ENCODE measurements around the gene LRRC8B. TPM values are rescaled to one million over a fixed set of nuclear protein-coding genes. Genes with fewer than 3 reads are reported as not detected.

Gene LRRC8B
- total and polyA plus RNA-seq, 2 of the 8 experiments (the other 6 are each of a cell fraction or from before 2014, with no cell fraction given), result 18.4 to 29.2 TPM

DNA sequence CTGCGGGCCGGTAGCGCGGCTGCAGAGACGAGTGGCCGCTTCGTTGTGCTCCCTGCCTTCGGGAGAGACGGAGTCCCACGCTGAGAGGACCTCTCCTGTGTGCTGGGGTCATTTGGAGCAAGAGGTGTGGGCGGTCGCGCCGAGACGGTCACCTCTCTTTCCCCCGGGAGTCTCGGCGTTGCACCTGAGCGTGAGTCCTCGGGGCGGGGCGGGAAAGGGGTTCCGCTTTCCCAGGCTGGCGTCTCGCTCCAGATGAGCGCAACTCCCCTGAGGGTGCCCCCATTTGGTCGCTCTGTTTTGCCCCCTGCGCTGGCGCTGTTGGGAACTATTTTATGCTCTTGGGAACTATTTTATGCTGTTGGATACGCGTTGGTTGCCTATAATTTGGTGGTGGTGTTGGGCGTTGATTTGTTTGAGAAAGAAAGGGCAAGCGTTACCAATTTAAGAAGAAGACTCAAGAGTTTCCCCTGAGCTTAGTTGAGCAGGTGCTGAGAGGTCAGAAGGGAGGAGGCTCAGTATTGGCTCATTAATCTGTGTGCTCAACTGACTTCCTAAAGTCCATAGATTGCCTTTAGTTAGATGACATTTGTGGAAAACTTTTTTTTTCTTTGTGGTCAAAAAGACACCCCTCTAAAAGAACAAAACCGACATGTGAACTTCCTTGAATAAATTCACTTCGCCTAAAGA, 683 bp downstream of the LRRC8B start:
- Histone ChIP-seq H3K27me3 (replicated peaks in 1 of 4; ENCODE audit: control insufficient read depth in 3 of 4, extremely low read depth in 1 of 4, insufficient read depth in 3 of 4, low read length in 3 of 4) (no peaks in the 10 kb centered on the region), H3K79me2 (ENCODE audit: control insufficient read depth in 1 of 2, insufficient read depth in 2 of 2, low read length in 2 of 2) (peaks cover 0 to 45% of the 10 kb centered on the region in 2 experiments; a peak in 3 of 4 replicates), H2BK12ac (ENCODE audit: low read depth, low read length) (peak overlapping the region; percentile 86), H3K9me3 (ENCODE audit: insufficient read depth in 2 of 2, low read depth in 1 of 2, low read length in 1 of 2) (no peaks in the 10 kb centered on the region), H3K27ac (ENCODE audit: low read depth, low read length) (peak overlapping the region; percentile 90), H4K91ac (replicated peaks; ENCODE audit: insufficient read length, low read length) (peak overlapping the region; percentile 95), H3K4me3 (ENCODE audit: extremely low read depth in 1 of 4, insufficient read depth in 2 of 4, low read depth in 3 of 4, low read length in 4 of 4) (peak overlapping the region; percentile 75 to 88 (median 78)), H4K8ac (ENCODE audit: extremely low read depth, insufficient read depth, low read length) (peak overlapping the region; percentile 95; the same call in 1 of the 2 replicates), H4K20me1 (replicated peaks in 1 of 2; ENCODE audit: control insufficient read depth in 1 of 2, insufficient read depth in 2 of 2, low read length in 2 of 2) (peaks cover 0 to 2% of the 10 kb centered on the region in 2 experiments), H3K14ac (ENCODE audit: insufficient read length) (peak overlapping the region; percentile 37), H2BK15ac (ENCODE audit: low read length) (peak overlapping the region; percentile 55; the same call in 1 of the 2 replicates), H3K36me3 (ENCODE audit: control insufficient read depth in 2 of 4, insufficient read depth in 4 of 4, low read length in 3 of 4) (no peaks in the 10 kb centered on the region; a peak in 1 of 8 replicates), H3K4me2 (ENCODE audit: insufficient read depth in 1 of 2, low read depth in 2 of 2, low read length in 2 of 2) (peak overlapping the region; percentile 89 to 95), H3K56ac (replicated peaks; ENCODE audit: insufficient read length, low read depth, low read length) (peak overlapping the region; percentile 87), H3K4ac (replicated peaks; ENCODE audit: insufficient read length, low read depth, low read length) (peak overlapping the region; percentile 96), H3K4me1 (replicated peaks in 1 of 4; ENCODE audit: control insufficient read depth in 3 of 4, insufficient read depth in 4 of 4, low read length in 3 of 4) (peaks cover 0 to 14% (median 0%) of the 10 kb centered on the region in 4 experiments; a peak in 5 of 7 replicates), H2BK5ac (ENCODE audit: low read depth, low read length) (peak overlapping the region; percentile 94), H3K23ac (ENCODE audit: insufficient read length) (no peak overlapping the region), H3K79me1 (ENCODE audit: low read depth, low read length) (no peaks in the 10 kb centered on the region; the same call in 1 of the 2 replicates), H4K5ac (ENCODE audit: insufficient read length, low read depth, low read length) (peak overlapping the region; percentile 94), H2BK120ac (replicated peaks; ENCODE audit: low read depth, low read length) (peak overlapping the region; percentile 75), H2AK5ac (ENCODE audit: low read depth, low read length) (no peak overlapping the region), H2BK20ac (ENCODE audit: low read length) (peak overlapping the region; percentile 62; the same call in 1 of the 2 replicates), H3K18ac (ENCODE audit: extremely low read depth, low read length) (peak overlapping the region; percentile 41), H3K9ac (replicated peaks in 1 of 4; ENCODE audit: extremely low read depth in 1 of 4, low read depth in 3 of 4, low read length in 3 of 4) (peak overlapping the region; percentile 75 to 92 (median 90)), H2AFZ (ENCODE audit: low read length) (peak overlapping the region; percentile 86; the same call in 1 of the 2 replicates), H3K23me2 (ENCODE audit: low read depth, low read length) (peaks cover 10% of the 10 kb centered on the region; the same call in 1 of the 2 replicates)
- no peak for DNase-seq (ENCODE audit: low read depth in 1 of 2, low spot score in 2 of 2)
- POLR2A ChIA-PET (ENCODE audit: partially characterized antibody), result interaction anchor here (0.6 to 0.8 kb wide), 2 partner anchors 12 to 20 kb away, joined by 3 read pairs; no protein-coding TSS in a partner anchor
- WGBS, 2 experiments (ENCODE audit: extremely low coverage in 1 of 2, insufficient coverage in 1 of 2, insufficient read length in 1 of 2, insufficient replicate concordance in 2 of 2, low coverage in 1 of 2, low lambda C conversion rate in 2 of 2, missing lambda C conversion rate in 1 of 2), result 3% methylated on average over 32 of the region's 35 CpGs; no CpG with 5 or more reads in 1 of the 2 experiments
- peak; percentile 7 for FAIRE-seq
- CTCF ChIA-PET (ENCODE audit: partially characterized antibody), result interaction anchor here (0.6 to 0.7 kb wide), 2 partner anchors 18 to 85 kb away, joined by 3 read pairs; no protein-coding TSS in a partner anchor
- TF ChIP-seq POLR2AphosphoS5 (IDR thresholded peaks at IDR 0.05; ENCODE audit: low read depth, low read length) (peak; percentile 9; the same call in 1 of the 2 replicates), TEAD4 (IDR thresholded peaks at IDR 0.05; ENCODE audit: low read depth, low read length) (no peak), TBP (IDR thresholded peaks at IDR 0.05; ENCODE audit: low read depth, low read length) (no peak), TAF7 (optimal IDR thresholded peaks at IDR 0.05; ENCODE audit: borderline replicate concordance, low read depth, low read length) (peak; percentile 3), ASH2L (IDR thresholded peaks at IDR 0.05; ENCODE audit: low read length) (peak; percentile 88), CEBPB (IDR thresholded peaks at IDR 0.05; ENCODE audit: low read depth, low read length) (no peak), JUN (IDR thresholded peaks at IDR 0.05; ENCODE audit: low read depth, low read length) (no peak), SUZ12 (IDR thresholded peaks at IDR 0.05; ENCODE audit: low read length) (no peak), BCL11A (IDR thresholded peaks at IDR 0.05; ENCODE audit: low read depth in 2 of 2, low read length in 2 of 2) (no peak), TAF1 (IDR thresholded peaks at IDR 0.05; ENCODE audit: low read depth, low read length) (no peak)
- TF ChIP-seq, protein P1, sequence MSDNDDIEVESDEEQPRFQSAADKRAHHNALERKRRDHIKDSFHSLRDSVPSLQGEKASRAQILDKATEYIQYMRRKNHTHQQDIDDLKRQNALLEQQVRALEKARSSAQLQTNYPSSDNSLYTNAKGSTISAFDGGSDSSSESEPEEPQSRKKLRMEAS (IDR thresholded peaks at IDR 0.05), result no peak
- TF ChIP-seq, protein P2, sequence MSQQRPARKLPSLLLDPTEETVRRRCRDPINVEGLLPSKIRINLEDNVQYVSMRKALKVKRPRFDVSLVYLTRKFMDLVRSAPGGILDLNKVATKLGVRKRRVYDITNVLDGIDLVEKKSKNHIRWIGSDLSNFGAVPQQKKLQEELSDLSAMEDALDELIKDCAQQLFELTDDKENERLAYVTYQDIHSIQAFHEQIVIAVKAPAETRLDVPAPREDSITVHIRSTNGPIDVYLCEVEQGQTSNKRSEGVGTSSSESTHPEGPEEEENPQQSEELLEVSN (IDR thresholded peaks at IDR 0.05), result peak; percentile 69

All from H1 (cell line).